GM21528 (cell line): ENCODE results near the gene ABHD6.
"Not testable (repeated sequence)": the region's sequence is repeated elsewhere in the genome, so short reads cannot be mapped to it uniquely, and the experiment has no call there.

ENCODE experiments used
- ATAC-seq: cut with Tn5 transposase; IDR thresholded peaks from one replicate; pipeline ENCODE4 v1.9.1; 2021; ENCODE audit warnings: mild to moderate bottlenecking, moderate library complexity; ENCODE audit not compliant: unreplicated experiment, low FRiP score

Gene ABHD6

GRCh38 chr3:58336135-58336882 is 98.7 kb downstream of the ABHD6 start:
- no peak for ATAC-seq

DNA sequence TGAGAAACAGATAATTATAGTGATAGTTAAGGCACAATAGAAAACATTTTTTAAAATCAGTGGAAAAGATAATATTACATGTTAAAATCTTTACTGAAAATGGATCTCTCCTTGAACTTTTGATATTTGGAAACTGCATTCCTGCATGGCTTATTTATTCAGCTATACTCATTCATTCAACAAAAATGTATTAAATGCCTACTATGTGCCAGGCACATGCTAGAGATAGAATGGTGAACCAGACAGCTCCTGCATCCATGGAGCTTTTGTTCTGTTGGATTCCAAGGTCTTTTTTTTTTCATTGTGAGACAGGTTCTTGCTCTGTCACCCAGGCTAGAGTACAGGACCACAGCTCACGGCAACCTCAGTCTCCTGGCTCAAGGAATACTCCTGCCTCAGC is 99.6 kb downstream of the ABHD6 start:
- no peak for ATAC-seq

DNA sequence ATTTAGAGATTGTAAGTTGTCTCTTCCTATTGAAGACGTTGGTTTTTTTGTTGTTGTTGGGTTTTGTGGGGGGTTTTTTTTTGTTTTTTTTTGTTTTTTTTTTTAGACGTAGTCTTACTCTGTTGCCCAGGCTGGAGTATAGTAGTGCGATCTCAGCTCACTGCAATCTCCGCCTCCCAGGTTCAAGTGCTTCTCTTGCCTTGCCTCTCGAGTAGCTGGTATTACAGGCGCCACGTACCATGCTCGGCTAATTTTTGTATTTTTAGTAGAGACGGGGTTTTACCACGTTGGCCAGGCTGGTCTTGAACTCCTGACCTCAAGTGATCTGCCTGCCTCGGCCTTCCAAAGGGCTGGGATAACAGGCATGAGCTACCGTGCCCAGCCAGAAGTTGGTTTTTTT is 101.6 kb downstream of the ABHD6 start:
- not testable (repeated sequence) for ATAC-seq

GRCh38 chr3:58340594-58341244 is 103.1 kb downstream of the ABHD6 start:
- no peak for ATAC-seq

DNA sequence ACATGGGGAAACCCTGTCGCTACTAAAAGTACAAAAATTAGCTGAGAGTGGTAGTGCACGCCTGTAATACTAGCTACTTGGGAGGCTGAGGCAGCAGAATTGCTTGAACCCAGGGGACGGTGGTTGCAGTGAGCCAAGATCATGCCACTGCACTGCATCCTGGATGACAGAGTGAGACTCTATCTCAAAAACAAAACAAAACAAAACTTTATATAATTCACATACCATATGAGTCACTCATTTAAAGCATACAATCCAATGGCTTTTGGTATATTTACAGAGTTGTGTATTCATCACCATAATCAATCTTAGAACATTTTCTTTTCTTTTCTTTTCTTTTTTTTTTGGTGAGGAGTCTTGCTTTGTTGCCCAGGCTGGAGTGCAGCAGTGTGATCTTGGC is 103.8 kb downstream of the ABHD6 start:
- no peak for ATAC-seq

DNA sequence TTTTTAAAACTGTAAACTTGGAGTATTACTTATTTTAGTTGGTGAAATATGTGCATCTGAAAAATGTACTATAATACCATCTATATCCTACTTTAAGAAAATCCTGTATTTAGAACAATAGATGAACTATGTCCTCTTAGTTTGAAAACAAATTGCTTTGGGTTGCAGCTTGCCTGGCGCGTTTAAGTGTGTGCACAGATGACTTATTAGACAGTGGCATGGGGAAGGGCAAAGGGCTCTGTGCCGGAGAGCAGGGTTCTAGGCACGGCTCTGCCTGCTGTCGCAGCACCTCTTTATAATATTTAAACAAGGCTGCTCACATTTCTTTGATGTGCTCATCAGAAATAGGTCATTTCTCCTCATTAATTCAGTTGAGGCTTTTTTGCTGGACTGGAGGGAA is 105.1 kb downstream of the ABHD6 start:
- ATAC-seq, result no peak
